GM23248 (cell line): ENCODE data around the gene TGFBI.

Experiments used
- EZH2 ChIP-seq: fragments of 200-600 bp; sonication (generic); IDR thresholded peaks from 2 replicates; pipeline ENCODE4 v1.6.1; 2018; ENCODE audit warnings: antibody characterized with exemption, mild to moderate bottlenecking; ENCODE audit not compliant: insufficient read depth, poor library complexity, severe bottlenecking
- EZH2phosphoT487 ChIP-seq: fragments of 200-600 bp; sonication (generic); IDR thresholded peaks from 2 replicates; pipeline ENCODE4 v1.6.1; 2018; ENCODE audit warnings: antibody characterized with exemption, moderate library complexity, mild to moderate bottlenecking, low read depth; ENCODE audit not compliant: insufficient read depth

DNA sequence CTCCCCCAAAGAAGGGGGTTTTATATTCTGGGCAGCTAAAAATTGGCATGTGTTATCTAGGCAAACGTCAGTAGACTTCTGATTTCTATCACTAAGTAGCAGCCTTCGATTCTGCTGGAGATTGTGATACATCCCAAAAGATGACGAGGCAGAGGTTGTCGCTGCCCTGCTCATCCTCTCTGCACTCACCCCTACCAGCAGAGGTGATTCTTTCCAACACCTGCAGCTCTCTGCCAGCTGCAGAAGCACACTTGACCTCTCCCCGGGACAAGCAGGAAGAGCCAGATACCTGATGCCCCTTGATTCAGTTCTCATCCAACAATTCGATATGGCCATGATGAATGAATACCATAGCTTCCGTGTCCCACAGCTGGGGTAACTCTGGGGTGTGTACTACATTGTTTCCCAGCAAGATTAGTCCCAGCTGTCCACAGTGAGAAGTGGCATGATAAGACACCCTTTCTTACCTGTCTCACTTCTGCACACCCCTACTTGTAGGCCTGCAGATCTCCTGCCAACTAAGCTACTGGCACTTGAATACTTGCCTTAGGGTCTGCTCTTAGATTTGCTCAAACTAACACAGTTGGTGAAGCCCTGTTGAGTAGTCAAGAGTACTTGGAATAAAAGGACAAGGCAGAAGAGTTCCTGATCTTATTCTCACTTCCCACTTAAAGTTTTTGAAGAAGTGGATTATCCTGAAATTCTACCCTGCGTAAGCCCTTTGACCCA is 66.3 kb downstream of the TGFBI start:
- TF ChIP-seq EZH2phosphoT487: no peak
- TF ChIP-seq EZH2: no peak
